ENCODE data around the gene VEGFD.

- TF ChIP-seq POLR2AphosphoS5 (IDR thresholded peaks at IDR 0.05) (peak in 1 of 3 donors; percentile 13), CTCF (IDR thresholded peaks at IDR 0.05) (no peak), POLR2A (IDR thresholded peaks at IDR 0.05) (no peak)
Measured at GRCh38 chrX:15336023-15336413, 48.2 kb downstream of the VEGFD start.

All from stomach (tissue), 4 donors.